Smooth muscle cell (in vitro differentiated cells): Measurements from ENCODE around the gene EEF1AKMT2. TPM values are rescaled to one million over a fixed set of nuclear protein-coding genes. Genes with fewer than 3 reads are reported as not detected.

Experiments
- DNase-seq: peaks from one replicate; lab custom pipeline; 2025; ENCODE audit not compliant: unreplicated experiment; lab: John Stamatoyannopoulos, UW
- H2AFZ ChIP-seq: fragments of 200-600 bp; sonication (generic); 2 replicates; pipeline ENCODE4 v1.6.0; 2016; ENCODE audit warnings: antibody characterized with exemption, low read depth, mild to moderate bottlenecking
- H3F3A ChIP-seq: fragments of 200-600 bp; sonication (generic); 2 replicates; pipeline ENCODE4 v1.6.0; 2017; ENCODE audit warnings: antibody characterized with exemption, low read depth
- H3K27ac ChIP-seq: fragments of 200-600 bp; sonication (generic); 2 replicates; pipeline ENCODE4 v1.5.1; 2016; ENCODE audit warnings: low read depth, mild to moderate bottlenecking
- H3K27me3 ChIP-seq: fragments of 200-600 bp; sonication (generic); 2 replicates; pipeline ENCODE4 v1.6.1; 2016; ENCODE audit warnings: low read depth, mild to moderate bottlenecking
- H3K36me3 ChIP-seq: fragments of 200-600 bp; sonication (generic); 2 replicates; pipeline ENCODE4 v1.5.1; 2016; ENCODE audit warnings: low read depth
- H3K4me1 ChIP-seq: fragments of 200-600 bp; sonication (generic); 2 replicates; pipeline ENCODE4 v1.5.1; 2016; ENCODE audit warnings: low read depth
- H3K4me2 ChIP-seq: fragments of 200-600 bp; sonication (generic); 2 replicates; pipeline ENCODE4 v1.6.0; 2016; ENCODE audit warnings: mild to moderate bottlenecking
- H3K4me3 ChIP-seq: fragments of 200-600 bp; sonication (generic); 2 replicates; pipeline ENCODE4 v1.5.1; 2016; ENCODE audit warnings: mild to moderate bottlenecking
- H3K79me2 ChIP-seq: fragments of 200-600 bp; sonication (generic); 2 replicates; pipeline ENCODE4 v1.6.0; 2016; ENCODE audit warnings: low read depth, mild to moderate bottlenecking
- H3K9ac ChIP-seq: fragments of 200-600 bp; sonication (generic); 2 replicates; pipeline ENCODE4 v1.6.0; 2016; ENCODE audit warnings: low read depth
- H3K9me3 ChIP-seq: fragments of 200-600 bp; sonication (generic); replicated peaks from 2 replicates; pipeline ENCODE4 v1.5.1; 2016; ENCODE audit warnings: low read depth
- H4K20me1 ChIP-seq: fragments of 200-600 bp; sonication (generic); 2 replicates; pipeline ENCODE4 v1.6.0; 2016; ENCODE audit warnings: low read depth
- WGBS: methylation state at CpG from one replicate; pipeline ENCODE4 v1.1.7; 2016; ENCODE audit warnings: low lambda C conversion rate; 5-methylcytosine and 5-hydroxymethylcytosine counted together
- polyA plus RNA-seq: library from polyadenylated mRNA; unstranded; fragments of >200 nt; fragmentation: Nextera tagmentation; extraction: Ambion mirVana; gene quantifications from 2 replicates; pipeline ENCODE4 v1.2.1, GENCODE V29; 2016
- total RNA-seq: library from RNA; depleted of rRNA; stranded (reverse); fragments of >200 nt; gene quantifications from 2 replicates; pipeline ENCODE4 v1.2.3, GENCODE V29; 2014
- TF ChIP-seq, protein P1 (sequence below): fragments of 200-600 bp; sonication (generic); IDR thresholded peaks from 2 replicates; pipeline ENCODE4 v1.5.1; 2017; ENCODE audit warnings: borderline replicate concordance, mild to moderate bottlenecking, antibody characterized with exemption; ENCODE audit not compliant: insufficient read depth, poor library complexity, severe bottlenecking

The EEF1AKMT2 gene
- total and polyA plus RNA-seq, 2 experiments from 2014 or later = 20.1 to 26.4 TPM

DNA sequence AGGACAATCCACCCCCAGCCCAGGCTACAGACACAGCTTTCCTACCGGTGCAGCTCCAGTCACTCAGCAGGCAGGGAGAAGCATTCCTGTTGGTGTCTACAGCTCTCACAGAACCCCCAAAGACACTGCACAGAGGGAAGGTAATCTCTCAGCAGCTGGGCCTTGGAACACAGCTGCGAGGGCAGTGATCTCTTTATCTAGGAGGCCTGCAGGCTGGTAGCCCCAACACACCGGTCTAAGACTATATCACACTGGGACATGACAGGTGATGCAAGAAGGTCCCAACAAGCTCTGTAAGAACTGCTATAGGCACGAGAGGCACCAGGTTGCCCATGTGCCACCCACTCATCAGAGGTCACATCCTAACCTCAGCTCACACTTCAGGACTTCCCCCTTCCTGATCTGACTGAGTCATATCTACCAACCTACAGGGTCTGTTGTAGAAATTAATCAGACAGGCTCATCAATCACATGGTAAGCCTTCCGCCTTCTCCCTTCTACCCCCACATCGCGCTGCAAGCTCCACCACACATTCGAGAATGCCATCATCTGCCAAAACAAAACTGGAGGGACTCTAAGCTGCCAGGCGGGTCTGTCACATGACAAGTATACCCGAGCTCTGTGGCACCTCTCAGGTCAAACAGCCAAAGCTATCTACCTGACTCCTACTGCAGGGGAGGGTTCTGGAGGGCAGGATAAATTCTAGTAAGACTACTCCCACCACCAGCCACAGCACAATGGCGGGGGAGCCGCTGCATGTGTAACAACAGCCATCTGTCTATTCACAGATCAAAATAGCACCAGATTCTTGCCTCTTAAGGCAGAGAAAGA lies 73.6 kb downstream of the EEF1AKMT2 start:
- H4K20me1 ChIP-seq = peaks cover 86% of the 10 kb centered on the region
- TF ChIP-seq, protein P1, sequence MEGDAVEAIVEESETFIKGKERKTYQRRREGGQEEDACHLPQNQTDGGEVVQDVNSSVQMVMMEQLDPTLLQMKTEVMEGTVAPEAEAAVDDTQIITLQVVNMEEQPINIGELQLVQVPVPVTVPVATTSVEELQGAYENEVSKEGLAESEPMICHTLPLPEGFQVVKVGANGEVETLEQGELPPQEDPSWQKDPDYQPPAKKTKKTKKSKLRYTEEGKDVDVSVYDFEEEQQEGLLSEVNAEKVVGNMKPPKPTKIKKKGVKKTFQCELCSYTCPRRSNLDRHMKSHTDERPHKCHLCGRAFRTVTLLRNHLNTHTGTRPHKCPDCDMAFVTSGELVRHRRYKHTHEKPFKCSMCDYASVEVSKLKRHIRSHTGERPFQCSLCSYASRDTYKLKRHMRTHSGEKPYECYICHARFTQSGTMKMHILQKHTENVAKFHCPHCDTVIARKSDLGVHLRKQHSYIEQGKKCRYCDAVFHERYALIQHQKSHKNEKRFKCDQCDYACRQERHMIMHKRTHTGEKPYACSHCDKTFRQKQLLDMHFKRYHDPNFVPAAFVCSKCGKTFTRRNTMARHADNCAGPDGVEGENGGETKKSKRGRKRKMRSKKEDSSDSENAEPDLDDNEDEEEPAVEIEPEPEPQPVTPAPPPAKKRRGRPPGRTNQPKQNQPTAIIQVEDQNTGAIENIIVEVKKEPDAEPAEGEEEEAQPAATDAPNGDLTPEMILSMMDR = no peak
- no peak overlapping the region for H2AFZ ChIP-seq
- no peak overlapping the region for H3K4me2 ChIP-seq
- no peak overlapping the region for H3K4me3 ChIP-seq
- H3F3A ChIP-seq = peaks cover 4% of the 10 kb centered on the region
- 81% methylated on average over 12 of the region's 12 CpGs for WGBS
- no peaks in the 10 kb centered on the region for H3K79me2 ChIP-seq
- no peaks in the 10 kb centered on the region for H3K9me3 ChIP-seq
- H3K9ac ChIP-seq = no peak overlapping the region
- H3K4me1 ChIP-seq = no peaks in the 10 kb centered on the region
- no peaks in the 10 kb centered on the region for H3K36me3 ChIP-seq
- DNase-seq = no peak
- H3K27me3 ChIP-seq = no peaks in the 10 kb centered on the region
- H3K27ac ChIP-seq = no peak overlapping the region

DNA sequence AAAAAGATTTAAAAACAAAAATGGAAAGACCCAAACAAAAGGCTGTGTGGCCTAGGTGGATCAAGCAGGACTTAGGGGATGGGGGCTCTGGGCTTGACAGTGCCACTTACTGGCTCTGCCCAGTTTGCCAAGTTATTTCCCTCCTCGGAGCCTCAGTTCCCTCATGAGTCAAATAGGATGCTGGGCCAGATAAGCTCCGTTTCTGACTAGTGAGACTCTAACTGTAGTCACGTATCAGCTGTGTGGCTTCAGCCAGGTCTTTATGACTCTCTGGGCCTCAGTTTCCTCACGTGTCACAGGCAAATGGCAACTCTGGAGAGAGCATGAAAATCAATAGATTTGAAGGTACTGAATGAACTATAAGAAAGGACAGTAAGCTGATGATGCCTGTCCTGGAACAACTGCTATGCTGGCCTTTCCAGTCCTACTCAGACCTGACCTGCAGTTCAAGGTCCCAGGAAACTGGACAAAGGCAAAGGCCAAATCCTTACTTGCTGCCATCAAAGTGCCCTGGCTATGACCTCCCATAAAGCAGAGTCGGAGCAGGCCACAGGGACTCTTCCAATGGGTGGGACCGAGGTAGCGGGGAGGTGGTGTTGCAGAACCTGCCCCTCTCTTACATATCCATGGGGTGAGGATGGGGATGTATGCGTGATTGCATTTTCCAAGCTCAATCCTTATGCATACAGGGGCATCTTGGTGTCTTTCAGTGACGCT lies 74.5 kb downstream of the EEF1AKMT2 start:
- H3K79me2 ChIP-seq = no peaks in the 10 kb centered on the region
- no peak overlapping the region for H2AFZ ChIP-seq
- H3K4me3 ChIP-seq = no peak overlapping the region
- no peaks in the 10 kb centered on the region for H3K9me3 ChIP-seq
- no peaks in the 10 kb centered on the region for H3K27me3 ChIP-seq
- no peak overlapping the region for H3K27ac ChIP-seq
- WGBS = 95% methylated on average over 9 of the region's 9 CpGs
- H4K20me1 ChIP-seq = peaks cover 90% of the 10 kb centered on the region
- no peak overlapping the region for H3K9ac ChIP-seq
- DNase-seq = no peak
- TF ChIP-seq, protein P1 = no peak
- H3K4me2 ChIP-seq = no peak overlapping the region
- no peaks in the 10 kb centered on the region for H3K4me1 ChIP-seq
- no peaks in the 10 kb centered on the region for H3K36me3 ChIP-seq
- peaks cover 4% of the 10 kb centered on the region for H3F3A ChIP-seq

DNA sequence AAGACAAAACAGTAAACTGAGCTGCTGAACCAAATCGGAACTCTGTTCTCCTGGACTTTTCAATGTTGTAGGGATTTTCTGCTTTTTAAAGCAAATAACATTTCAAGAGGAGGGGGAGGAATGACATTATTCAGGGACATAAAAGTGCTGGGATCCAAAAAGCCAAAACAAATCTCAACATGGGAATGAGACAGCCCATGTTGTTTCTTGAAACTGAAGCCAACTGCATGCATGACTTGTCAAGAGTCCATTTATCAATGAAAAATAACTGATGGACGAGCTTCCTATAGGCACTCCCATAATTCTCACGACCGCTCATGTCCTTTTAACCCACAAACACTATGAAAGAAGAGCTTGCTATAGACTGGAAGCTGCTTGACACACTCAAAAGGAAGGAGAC lies 75.3 kb downstream of the EEF1AKMT2 start:
- peaks cover 93% of the 10 kb centered on the region for H4K20me1 ChIP-seq
- no peaks in the 10 kb centered on the region for H3K36me3 ChIP-seq
- peaks cover 4% of the 10 kb centered on the region for H3F3A ChIP-seq
- no peak overlapping the region for H3K9ac ChIP-seq
- H3K27me3 ChIP-seq = no peaks in the 10 kb centered on the region
- no peak overlapping the region for H3K27ac ChIP-seq
- no peak overlapping the region for H3K4me2 ChIP-seq
- WGBS = 94% methylated on average over 4 of the region's 4 CpGs
- H2AFZ ChIP-seq = no peak overlapping the region
- no peaks in the 10 kb centered on the region for H3K9me3 ChIP-seq
- DNase-seq = no peak
- TF ChIP-seq, protein P1 = no peak
- H3K79me2 ChIP-seq = no peaks in the 10 kb centered on the region
- no peak overlapping the region for H3K4me3 ChIP-seq
- no peaks in the 10 kb centered on the region for H3K4me1 ChIP-seq
